GM12891 (cell line): ENCODE measurements around the gene IFT52.

ENCODE experiments used
- POLR2A ChIP-seq: IDR thresholded peaks from 2 replicates; pipeline ENCODE4 v1.6.1; 2011; ENCODE audit warnings: low read depth, low read length, control low read depth
- TAF1 ChIP-seq: IDR thresholded peaks from 2 replicates; pipeline ENCODE4 v1.6.1; 2011; ENCODE audit warnings: low read depth, low read length, control low read depth

DNA sequence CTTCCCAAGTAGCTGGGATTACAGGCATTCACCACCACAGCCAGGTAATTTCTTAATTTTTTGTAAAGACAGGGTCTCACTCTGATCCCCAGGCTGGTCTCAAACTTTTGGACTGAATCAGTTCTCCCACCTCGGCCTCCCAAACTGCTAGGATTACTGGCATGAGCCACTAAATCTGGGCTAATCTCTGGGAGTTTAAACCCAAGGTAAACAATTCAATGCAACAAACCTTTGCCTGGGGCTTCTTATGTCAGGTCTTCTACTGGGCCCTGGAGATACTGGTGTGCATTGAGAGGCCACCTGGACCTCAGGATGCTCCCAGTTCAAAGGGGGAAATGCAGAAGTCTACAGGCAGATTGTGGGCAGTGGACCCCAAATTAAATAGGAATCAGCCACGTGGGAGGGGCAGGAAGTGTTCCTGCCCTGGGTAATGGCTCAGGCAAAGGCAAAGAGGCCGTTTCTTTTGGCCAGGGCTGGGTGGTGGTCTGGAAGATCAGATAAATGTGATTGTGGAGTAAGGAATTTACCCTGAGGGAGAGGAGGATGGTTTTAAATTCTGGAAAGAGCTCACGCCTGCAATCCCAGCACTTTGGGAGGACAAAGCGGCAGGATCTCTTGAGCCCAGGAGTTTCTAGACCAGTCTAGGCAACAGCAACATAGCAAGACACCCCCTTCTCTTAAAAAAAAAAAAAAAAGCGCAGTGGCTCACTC, 74.9 kb downstream of the IFT52 start:
- TF ChIP-seq POLR2A (no peak), TAF1 (no peak)
